WTC11 (cell line): ENCODE measurements around the gene FOXK1. TPM values are rescaled to one million over a fixed set of nuclear protein-coding genes. Genes with fewer than 3 reads are reported as not detected.

Experiments used
- ATAC-seq: fragments of 200-7000 bp; cut with Tn5 transposase; 2 replicates; pipeline ENCODE4 v1.10.0; 2021; ENCODE audit warnings: mild to moderate bottlenecking, moderate library complexity
- CTCF ChIA-PET: fragments of 300-600 bp; sonication (Branson Sonifier 250); formaldehyde crosslinking; loops from one replicate; lab custom pipeline; 2021; ENCODE audit warnings: antibody characterized with exemption; lab: Charles Lee
- POLR2A ChIA-PET: fragments of 350-600 bp; sonication (Branson Sonifier 250); formaldehyde crosslinking; loops from one replicate; lab custom pipeline; 2021; ENCODE audit warnings: antibody characterized with exemption; lab: Charles Lee
- DNase-seq: peaks from one replicate; pipeline ENCODE4 v3.0.0; 2021; ENCODE audit warnings: low spot score
- H3K27ac Mint-ChIP-seq: 2 replicates; pipeline ENCODE4 v1.8.0; 2021; ENCODE audit warnings: mixed read lengths
- H3K27me3 Mint-ChIP-seq: 2 replicates; pipeline ENCODE4 v1.8.0; 2021; ENCODE audit warnings: low read depth, mild to moderate bottlenecking, moderate library complexity, mixed read lengths
- H3K36me3 Mint-ChIP-seq: 2 replicates; pipeline ENCODE4 v1.8.0; 2021; ENCODE audit warnings: mixed read lengths
- H3K4me1 Mint-ChIP-seq: 2 replicates; pipeline ENCODE4 v1.8.0; 2022; ENCODE audit warnings: mixed read lengths
- H3K4me3 Mint-ChIP-seq: 2 replicates; pipeline ENCODE4 v1.8.0; 2021; ENCODE audit warnings: mild to moderate bottlenecking, moderate library complexity, mixed read lengths
- H3K9me3 Mint-ChIP-seq: 2 replicates; pipeline ENCODE4 v1.8.0; 2021; ENCODE audit warnings: mixed read lengths
- AR ChIP-seq: fragments of 250-450 bp; sonication (Bioruptor Pico); IDR thresholded peaks from 2 replicates; pipeline ENCODE4 v1.9.0; 2021; ENCODE audit warnings: mild to moderate bottlenecking
- ATF1 ChIP-seq: sonication (generic); formaldehyde crosslinking; IDR thresholded peaks from 2 replicates; pipeline ENCODE4 v1.8.1; 2023; ENCODE audit warnings: mild to moderate bottlenecking, moderate library complexity, missing genetic modification reagents
- ATF2 ChIP-seq: sonication (generic); formaldehyde crosslinking; IDR thresholded peaks from 2 replicates; pipeline ENCODE4 v1.8.1; 2022; ENCODE audit warnings: low read depth, missing genetic modification reagents, borderline replicate concordance
- CBFB ChIP-seq: sonication (generic); formaldehyde crosslinking; IDR thresholded peaks from 2 replicates; pipeline ENCODE4 v1.8.1; 2022; ENCODE audit warnings: mild to moderate bottlenecking, low read depth, missing genetic modification reagents
- ESRRA ChIP-seq: sonication (generic); formaldehyde crosslinking; IDR thresholded peaks from 2 replicates; pipeline ENCODE4 v1.8.1; 2022; ENCODE audit warnings: mild to moderate bottlenecking, missing genetic modification reagents, borderline replicate concordance
- FOXK1 ChIP-seq: sonication (generic); formaldehyde crosslinking; IDR thresholded peaks from 2 replicates; pipeline ENCODE4 v1.8.0; 2022; ENCODE audit warnings: mild to moderate bottlenecking, moderate library complexity, missing genetic modification reagents
- GRHL2 ChIP-seq: fragments of 250-450 bp; sonication (Bioruptor Pico); IDR thresholded peaks from 2 replicates; pipeline ENCODE4 v1.8.0; 2022; ENCODE audit warnings: mild to moderate bottlenecking, moderate library complexity; ENCODE audit not compliant: insufficient replicate concordance, severe bottlenecking
- MYBL2 ChIP-seq: sonication (generic); formaldehyde crosslinking; IDR thresholded peaks from 2 replicates; pipeline ENCODE4 v1.8.1; 2023; ENCODE audit warnings: mild to moderate bottlenecking, moderate library complexity, missing genetic modification reagents
- NFATC4 ChIP-seq: fragments of 250-450 bp; sonication (Bioruptor Pico); IDR thresholded peaks from 2 replicates; pipeline ENCODE4 v1.9.0; 2021; ENCODE audit warnings: mild to moderate bottlenecking
- NFE2L1 ChIP-seq: sonication (generic); formaldehyde crosslinking; IDR thresholded peaks from 2 replicates; pipeline ENCODE4 v1.8.1; 2023; ENCODE audit warnings: missing genetic modification reagents
- RORB ChIP-seq: fragments of 250-450 bp; sonication (Bioruptor Pico); IDR thresholded peaks from 2 replicates; pipeline ENCODE4 v1.9.0; 2021; ENCODE audit warnings: mild to moderate bottlenecking
- SP1 ChIP-seq: sonication (generic); formaldehyde crosslinking; conservative IDR thresholded peaks from 2 replicates; pipeline ENCODE4 v1.8.1; 2022; ENCODE audit warnings: missing genetic modification reagents
- ZNF219 ChIP-seq: sonication (generic); formaldehyde crosslinking; IDR thresholded peaks from 2 replicates; pipeline ENCODE4 v1.8.0; 2023; ENCODE audit warnings: missing genetic modification reagents, mild to moderate bottlenecking, borderline replicate concordance
- ZNF232 ChIP-seq: sonication (generic); formaldehyde crosslinking; IDR thresholded peaks from 2 replicates; pipeline ENCODE4 v1.8.0; 2022; ENCODE audit warnings: mild to moderate bottlenecking, missing genetic modification reagents
- ZNF281 ChIP-seq: sonication (generic); formaldehyde crosslinking; IDR thresholded peaks from 2 replicates; pipeline ENCODE4 v1.8.0; 2023; ENCODE audit warnings: mild to moderate bottlenecking, missing genetic modification reagents
- ZNF317 ChIP-seq: sonication (generic); formaldehyde crosslinking; IDR thresholded peaks from 2 replicates; pipeline ENCODE4 v1.8.1; 2023; ENCODE audit warnings: low read depth, mild to moderate bottlenecking, moderate library complexity, missing genetic modification reagents, borderline replicate concordance
- total RNA-seq: library from RNA; stranded (reverse); gene quantifications from 3 replicates; pipeline ENCODE4 v1.2.3, GENCODE V29; 2021
- TF ChIP-seq, protein P1 (sequence below): sonication (generic); formaldehyde crosslinking; conservative IDR thresholded peaks from 2 replicates; pipeline ENCODE4 v1.8.1; 2022; ENCODE audit warnings: mild to moderate bottlenecking, missing genetic modification reagents

The FOXK1 gene
- total RNA-seq, 1 experiment from 2014 or later, result 21.9 TPM

GRCh38 chr7:4714161-4714700 lies 32.1 kb downstream of the FOXK1 start (continued):
- TF ChIP-seq NFE2L1, result no peak
- TF ChIP-seq ZNF232, result no peak
- no peak for TF ChIP-seq CBFB (CRISPR knock-in tag)
- no peak for TF ChIP-seq GRHL2 (CRISPR knock-in tag)
- TF ChIP-seq, protein P1, sequence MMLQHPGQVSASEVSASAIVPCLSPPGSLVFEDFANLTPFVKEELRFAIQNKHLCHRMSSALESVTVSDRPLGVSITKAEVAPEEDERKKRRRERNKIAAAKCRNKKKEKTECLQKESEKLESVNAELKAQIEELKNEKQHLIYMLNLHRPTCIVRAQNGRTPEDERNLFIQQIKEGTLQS, result no peak
- no peak for TF ChIP-seq RORB (CRISPR knock-in tag)

GRCh38 chr7:4714767-4715409 lies 32.8 kb downstream of the FOXK1 start:
- H3K4me1 Mint-ChIP-seq, result peaks cover 8% of the 10 kb centered on the region; the same call in 1 of the 2 replicates
- H3K36me3 Mint-ChIP-seq, result peaks cover 30% of the 10 kb centered on the region

More at GRCh38 chr7:4714767-4715409, 32.8 kb downstream of the FOXK1 start:
- H3K27ac Mint-ChIP-seq, result no peak overlapping the region
- ATAC-seq (no peak), DNase-seq (no peak)
- ChIA-PET CTCF (no interaction called here), POLR2A (no interaction called here)
- H3K9me3 Mint-ChIP-seq, result peaks cover 11% of the 10 kb centered on the region
- no peak for TF ChIP-seq AR (CRISPR knock-in tag)
- no peak for TF ChIP-seq ESRRA (CRISPR knock-in tag)
- TF ChIP-seq MYBL2 (CRISPR knock-in tag), result no peak
- no peak for TF ChIP-seq ZNF281 (CRISPR knock-in tag)
- TF ChIP-seq ATF1, result no peak
- TF ChIP-seq FOXK1, result no peak
- TF ChIP-seq ZNF219 (CRISPR knock-in tag), result no peak
- no peak for TF ChIP-seq SP1 (CRISPR knock-in tag)
- no peak for TF ChIP-seq ZNF232
- no peak for TF ChIP-seq NFATC4 (CRISPR knock-in tag)
- no peak for TF ChIP-seq ZNF317 (CRISPR knock-in tag)
- TF ChIP-seq ATF2 (CRISPR knock-in tag), result no peak
- peaks cover 68% of the 10 kb centered on the region for H3K27me3 Mint-ChIP-seq
- no peak overlapping the region for H3K4me3 Mint-ChIP-seq
